Parathyroid adenoma (tissue), 2 donors: ENCODE results near the gene CUTC.

Source experiments
- H2AFZ ChIP-seq: fragments of 300-600 bp; sonication (generic); one replicate; pipeline ENCODE4 v1.7.0; 2017; ENCODE audit warnings: antibody characterized with exemption, mild to moderate bottlenecking
- H3K27ac ChIP-seq: fragments of 300-600 bp; sonication (generic); one replicate; pipeline ENCODE4 v1.7.0; 2017
- H3K27me3 ChIP-seq: fragments of 300-600 bp; sonication (generic); one replicate; pipeline ENCODE4 v1.7.0; 2017; ENCODE audit warnings: low read length; ENCODE audit not compliant: control insufficient read depth, insufficient read depth
- H3K36me3 ChIP-seq: fragments of 300-600 bp; sonication (generic); one replicate; pipeline ENCODE4 v1.7.0; 2017; ENCODE audit warnings: low read length; ENCODE audit not compliant: control insufficient read depth, insufficient read depth
- H3K4me1 ChIP-seq: fragments of 300-600 bp; sonication (generic); one replicate; pipeline ENCODE4 v1.7.0; 2017; ENCODE audit warnings: control low read depth
- H3K4me2 ChIP-seq: fragments of 300-600 bp; sonication (generic); one replicate; pipeline ENCODE4 v1.7.0; 2017; ENCODE audit warnings: low read length
- H3K4me3 ChIP-seq: fragments of 300-600 bp; sonication (generic); one replicate; pipeline ENCODE4 v1.7.0; 2017; ENCODE audit warnings: low read depth, low read length
- H3K79me2 ChIP-seq: fragments of 300-600 bp; sonication (generic); one replicate; pipeline ENCODE4 v1.7.0; 2017; ENCODE audit warnings: control low read depth
- H3K9ac ChIP-seq: fragments of 300-600 bp; sonication (generic); one replicate; pipeline ENCODE4 v1.7.0; 2017; ENCODE audit warnings: mild to moderate bottlenecking
- H3K9me3 ChIP-seq: fragments of 300-600 bp; sonication (generic); one replicate; pipeline ENCODE4 v1.7.0; 2017; ENCODE audit warnings: low read length; ENCODE audit not compliant: control insufficient read depth
- CTCF ChIP-seq: fragments of 300-600 bp; sonication (generic); IDR thresholded peaks from one replicate; pipeline ENCODE4 v1.7.0; 2017; ENCODE audit warnings: antibody characterized with exemption, mild to moderate bottlenecking
- donor health status: primary hyperparathyroidism.

Gene CUTC

GRCh38 chr10:99777918-99778714, 46.1 kb downstream of the CUTC start:
- TF ChIP-seq CTCF = no peak
- Histone ChIP-seq H3K36me3 (no peaks in the 10 kb centered on the region), H3K79me2 (no peaks in the 10 kb centered on the region), H3K9me3 (no peaks in the 10 kb centered on the region), H3K4me1 (no peaks in the 10 kb centered on the region), H3K4me3 (no peak overlapping the region), H3K9ac (no peak overlapping the region), H3K27ac (no peak overlapping the region), H3K4me2 (no peak overlapping the region), H3K27me3 (no peaks in the 10 kb centered on the region), H2AFZ (no peak overlapping the region)

- Histone ChIP-seq H3K79me2 (no peaks in the 10 kb centered on the region), H3K4me3 (no peak overlapping the region), H3K9me3 (no peaks in the 10 kb centered on the region), H3K9ac (no peak overlapping the region), H2AFZ (no peak overlapping the region), H3K27ac (no peak overlapping the region), H3K36me3 (no peaks in the 10 kb centered on the region), H3K4me1 (no peaks in the 10 kb centered on the region), H3K4me2 (no peak overlapping the region), H3K27me3 (no peaks in the 10 kb centered on the region)
- TF ChIP-seq CTCF = no peak
Measured at GRCh38 chr10:99779335-99779734, 47.3 kb downstream of the CUTC start.

- TF ChIP-seq CTCF = no peak
- Histone ChIP-seq H3K4me1 (no peaks in the 10 kb centered on the region), H3K27ac (no peak overlapping the region), H3K27me3 (no peaks in the 10 kb centered on the region), H3K9ac (no peak overlapping the region), H3K36me3 (no peaks in the 10 kb centered on the region), H3K4me2 (no peak overlapping the region), H3K9me3 (no peaks in the 10 kb centered on the region), H2AFZ (no peak overlapping the region), H3K4me3 (no peak overlapping the region), H3K79me2 (no peaks in the 10 kb centered on the region)
Measured at GRCh38 chr10:99781734-99782429, 49.8 kb downstream of the CUTC start.

- Histone ChIP-seq H3K9me3 (no peaks in the 10 kb centered on the region), H3K27me3 (no peaks in the 10 kb centered on the region), H3K27ac (no peak within 1 kb of the TSS), H3K36me3 (no peaks in the 10 kb centered on the region), H3K4me3 (no peak within 1 kb of the TSS), H3K4me2 (no peak within 1 kb of the TSS), H3K79me2 (no peaks in the 10 kb centered on the region), H3K9ac (no peak within 1 kb of the TSS), H2AFZ (no peak within 1 kb of the TSS), H3K4me1 (no peaks in the 10 kb centered on the region)
- TF ChIP-seq CTCF = no peak
Measured at GRCh38 chr10:99782447-99783286, 50.6 kb downstream of the CUTC start, which contains the start of gene ABCC2. Gene ABCC2 (plus strand): TSS chr10:99782640. CDS start chr10:99782845, 205 bp downstream.
